OCI-M2 (cell line): ENCODE results near the gene HERC5.

Experiments used
- DNase-seq: peaks from one replicate; lab custom pipeline; 2025; ENCODE audit not compliant: unreplicated experiment; lab: John Stamatoyannopoulos, UW

HERC5 gene

GRCh38 chr4:88447371-88448095 lies 9.4 kb upstream of the HERC5 start:
- no peak for DNase-seq

- peak; percentile 2 for DNase-seq
Measured at GRCh38 chr4:88448211-88448765, 8.6 kb upstream of the HERC5 start.

- no peak for DNase-seq
Measured at GRCh38 chr4:88448889-88449288, 8.0 kb upstream of the HERC5 start.

- DNase-seq = no peak
Measured at GRCh38 chr4:88449290-88449689, 7.6 kb upstream of the HERC5 start.

DNA sequence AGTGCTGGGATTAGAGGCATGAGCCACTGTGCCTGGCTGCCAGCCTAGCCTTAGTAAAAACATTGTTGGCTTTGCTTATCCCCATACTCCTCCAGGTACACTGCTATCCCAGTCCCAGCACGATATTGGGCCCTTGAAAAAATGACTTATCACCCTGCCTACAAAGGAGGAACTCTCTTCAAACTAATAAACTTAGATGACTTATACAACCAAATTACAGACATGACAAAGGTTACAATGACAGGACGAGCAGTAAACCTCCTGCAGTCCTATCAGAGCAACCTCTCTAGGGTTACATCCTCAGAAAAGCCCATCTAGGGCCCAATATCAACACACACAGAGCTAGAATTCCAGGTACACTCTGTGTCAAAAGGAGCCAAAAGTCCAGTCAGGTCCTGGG lies 5.7 kb upstream of the HERC5 start:
- no peak for DNase-seq

- no peak for DNase-seq
Measured at GRCh38 chr4:88452912-88453311, 4.0 kb upstream of the HERC5 start.

DNA sequence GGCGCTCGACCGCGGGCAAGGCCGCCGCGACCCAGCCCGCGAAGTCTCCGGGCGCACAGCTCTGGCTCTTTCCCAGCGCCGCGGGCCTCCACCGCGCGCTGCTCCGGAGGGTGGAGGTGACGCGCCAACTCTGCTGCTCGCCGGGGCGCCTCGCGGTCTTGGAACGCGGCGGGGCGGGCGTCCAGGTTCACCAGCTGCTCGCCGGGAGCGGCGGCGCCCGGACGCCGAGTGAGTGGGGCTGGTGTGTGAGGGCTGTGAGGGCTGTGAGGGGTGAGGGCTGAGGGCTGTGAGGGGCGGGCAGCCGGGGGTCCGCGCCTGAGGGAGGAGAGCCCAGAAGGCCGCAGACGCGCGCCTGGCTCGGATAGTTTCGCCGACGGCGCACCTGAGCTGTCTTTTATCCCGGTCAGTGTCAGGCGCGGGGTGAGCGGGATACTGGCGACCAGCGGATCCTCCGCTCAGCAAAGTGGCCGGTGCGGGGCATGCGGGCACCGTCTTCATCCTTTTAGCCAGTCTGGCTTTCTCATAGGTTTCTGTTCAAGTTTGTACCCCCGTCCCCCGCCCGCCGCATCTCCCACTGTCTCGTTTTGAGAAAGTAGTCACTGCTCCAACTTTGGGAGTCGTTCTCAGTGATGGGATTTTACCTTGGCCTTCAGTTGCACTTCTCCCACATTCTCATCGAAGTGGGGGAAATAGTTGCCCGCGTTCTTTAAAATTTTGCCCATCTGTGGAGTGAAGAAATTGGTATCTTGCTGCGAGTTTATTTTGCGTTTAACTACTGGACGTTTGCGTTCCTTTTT lies 586 bp downstream of the HERC5 start:
- DNase-seq = no peak

DNA sequence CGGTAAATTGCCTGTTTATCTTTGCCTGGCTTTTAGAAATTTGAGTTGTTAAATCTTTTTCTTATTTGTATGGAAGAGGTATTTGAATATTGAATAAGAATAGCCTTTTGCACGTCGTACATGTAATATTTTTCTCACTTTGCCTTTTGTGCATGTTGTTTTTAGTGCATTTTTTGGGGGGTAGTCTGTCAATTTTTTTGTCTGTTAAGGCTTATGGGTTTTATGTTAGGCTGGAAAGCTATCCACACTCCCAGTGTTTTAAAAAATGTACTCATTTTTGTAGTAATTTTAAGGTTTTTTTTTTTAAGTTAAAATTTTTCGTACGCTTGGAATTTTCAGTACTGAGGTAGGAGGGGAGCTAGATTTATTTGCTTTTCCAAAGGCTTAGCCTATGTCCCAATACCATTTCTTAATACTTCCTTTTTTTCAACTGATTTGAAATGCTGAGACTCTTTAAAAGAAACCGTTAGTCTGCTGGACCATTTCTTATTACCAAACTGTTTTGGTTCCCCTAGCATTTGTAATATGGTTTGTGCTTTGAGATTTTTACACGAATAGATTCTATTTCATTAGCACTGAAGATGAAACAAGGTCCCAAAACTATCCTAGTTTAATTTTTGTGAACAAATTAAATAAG lies 1.3 kb downstream of the HERC5 start:
- DNase-seq = no peak

DNA sequence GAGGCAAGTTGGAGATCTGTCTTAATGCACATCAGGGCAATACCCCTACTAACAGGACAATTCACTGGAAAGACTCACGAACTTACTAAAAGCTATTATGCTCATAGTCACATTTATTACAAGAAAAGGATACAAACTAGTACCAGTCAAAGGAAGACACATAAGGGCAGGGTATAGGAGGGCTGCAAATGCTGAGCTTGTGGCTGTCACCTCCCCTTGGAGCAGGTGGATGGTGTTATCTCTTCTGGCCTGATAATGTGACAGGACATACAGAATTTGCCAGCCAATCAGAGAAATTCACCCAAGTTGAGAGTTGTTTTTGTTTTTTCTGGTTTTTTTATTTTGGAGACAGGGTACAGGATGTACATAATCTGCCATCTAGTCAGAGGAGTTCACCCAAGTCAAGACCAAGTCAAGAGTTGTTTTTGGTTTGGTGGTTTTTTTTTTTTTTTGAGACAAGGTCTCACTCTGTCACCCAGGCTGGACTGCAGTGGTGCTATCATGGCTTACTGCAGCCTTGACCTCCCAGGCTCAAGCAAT lies 8.8 kb downstream of the HERC5 start:
- no peak for DNase-seq

DNA sequence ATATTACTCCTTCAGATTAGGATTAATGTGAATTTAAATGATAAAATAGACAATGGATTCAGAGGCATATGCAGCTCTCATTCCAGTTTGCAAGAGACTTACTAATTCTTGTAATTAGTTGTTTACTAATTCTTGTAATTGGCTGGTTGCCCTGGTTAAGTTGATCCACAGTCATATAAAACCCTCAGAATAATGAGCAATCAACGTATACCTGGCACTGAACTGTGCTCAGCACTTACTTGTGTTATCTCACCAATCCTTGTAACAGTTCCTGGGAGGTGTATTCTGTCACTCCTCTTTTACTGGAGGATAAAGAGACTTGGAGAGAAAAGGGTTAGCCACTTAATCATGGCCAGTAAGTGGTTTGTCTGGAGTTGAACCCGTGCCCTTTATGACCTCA lies 10.5 kb downstream of the HERC5 start:
- no peak for DNase-seq

DNA sequence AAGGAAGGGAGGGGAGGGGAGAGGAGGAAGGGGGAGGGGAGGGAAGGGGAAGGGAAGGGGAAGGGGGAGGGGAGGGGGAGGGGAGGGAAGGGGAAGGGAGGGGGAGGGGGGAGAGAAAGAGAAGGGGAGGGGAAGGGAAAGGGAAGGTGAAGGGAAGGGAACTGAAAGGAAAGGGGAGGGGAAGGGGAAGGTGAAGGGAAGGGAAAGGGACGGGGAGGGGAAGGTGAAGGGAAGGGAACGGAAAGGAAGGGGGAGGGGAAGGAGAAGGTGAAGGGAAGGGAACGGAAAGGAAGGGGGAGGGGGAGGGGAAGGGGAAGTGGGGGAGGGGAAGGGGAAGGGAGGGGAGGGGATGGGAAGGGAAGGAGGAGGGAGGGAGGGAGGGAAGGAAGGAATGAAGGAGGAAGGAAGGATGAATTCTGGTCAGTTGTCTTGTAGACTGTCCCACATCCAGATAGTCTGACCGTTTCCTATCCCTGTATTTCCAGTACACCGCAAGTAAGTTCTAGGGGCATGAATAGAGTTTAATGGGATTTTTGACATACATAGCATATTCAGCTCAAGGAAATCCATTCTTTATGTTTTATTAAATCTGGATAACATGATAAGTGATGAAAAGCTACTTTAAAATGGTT lies 20.4 kb downstream of the HERC5 start:
- no peak for DNase-seq

GRCh38 chr4:88478247-88478646 lies 21.3 kb downstream of the HERC5 start:
- DNase-seq = no peak

- no peak for DNase-seq
Measured at GRCh38 chr4:88481537-88481936, 24.6 kb downstream of the HERC5 start.

GRCh38 chr4:88489100-88489761 lies 32.3 kb downstream of the HERC5 start:
- DNase-seq = no peak

- no peak for DNase-seq
Measured at GRCh38 chr4:88497859-88498409, 41.0 kb downstream of the HERC5 start.

DNA sequence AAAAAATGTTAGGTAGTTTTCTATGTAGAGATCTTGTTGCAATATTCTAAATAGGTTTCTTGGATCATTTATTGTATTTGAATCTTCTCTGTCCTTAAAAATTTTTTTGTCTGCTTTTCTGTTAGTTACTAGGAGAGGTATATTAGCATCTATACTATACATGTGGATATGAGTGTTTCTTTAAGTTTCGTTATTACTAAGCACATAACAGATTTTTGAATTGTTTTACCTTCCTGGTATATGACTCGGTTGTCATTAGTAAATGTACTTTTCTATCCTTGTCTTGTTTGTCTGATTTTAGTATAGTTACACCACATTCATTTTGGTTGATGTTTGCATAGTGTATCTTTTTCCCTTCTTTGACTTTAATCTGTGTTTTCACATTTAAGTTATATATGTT lies 46.4 kb downstream of the HERC5 start:
- DNase-seq = no peak

GRCh38 chr4:88511236-88511635 lies 54.3 kb downstream of the HERC5 start:
- no peak for DNase-seq

DNA sequence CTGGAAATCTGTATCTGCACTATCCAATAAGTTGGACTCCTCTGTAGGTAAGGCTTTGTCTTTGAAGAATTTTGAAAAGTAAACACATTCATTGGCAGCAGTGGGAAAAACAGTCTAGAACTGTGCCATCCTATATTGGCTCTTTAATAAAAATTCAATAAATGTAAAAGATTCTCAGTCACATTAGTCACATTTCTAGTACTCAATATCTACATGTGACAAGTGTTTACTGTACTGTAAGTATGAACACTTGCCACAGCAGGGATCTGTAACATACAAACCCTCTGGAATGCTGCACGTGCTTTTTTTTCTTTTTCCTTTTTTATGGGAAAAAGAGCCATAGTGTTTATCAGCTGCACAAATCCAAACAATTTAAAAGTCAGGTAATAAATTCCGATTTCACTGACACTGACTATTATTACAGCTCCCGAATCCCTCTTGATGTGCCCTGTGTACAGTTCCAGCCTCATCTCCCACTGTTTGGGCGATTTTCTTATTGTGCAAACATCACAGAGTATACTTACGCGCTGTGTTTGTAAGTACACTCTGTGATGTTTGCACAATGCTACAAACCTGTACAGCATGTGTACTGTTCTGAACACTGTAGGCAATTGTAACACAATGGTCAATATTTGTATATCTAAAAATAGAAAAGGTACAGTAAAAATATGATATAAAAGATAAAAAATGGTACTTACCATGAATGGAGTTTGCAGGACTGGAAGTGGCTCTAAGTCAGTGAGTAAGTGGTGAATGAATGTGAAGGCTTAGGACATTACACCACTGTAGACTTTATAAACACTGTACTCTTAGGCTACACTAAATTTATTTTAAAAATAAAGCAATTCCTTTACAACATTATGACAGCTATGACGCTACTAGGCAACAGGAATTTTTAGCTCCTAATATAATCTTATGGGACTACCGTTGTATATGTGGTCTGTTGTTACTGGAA lies 57.9 kb downstream of the HERC5 start:
- no peak for DNase-seq

- no peak for DNase-seq
Measured at GRCh38 chr4:88516746-88517145, 59.8 kb downstream of the HERC5 start.
